SU-DHL-6 (cell line): ENCODE data around the gene NXN.

Source experiments
- H2AFZ ChIP-seq: fragments of 200-600 bp; sonication (generic); 2 replicates; pipeline ENCODE4 v1.6.1; 2014; ENCODE audit warnings: low read depth, mild to moderate bottlenecking, moderate library complexity, mixed read lengths, antibody characterized with exemption, low read length; ENCODE audit not compliant: severe bottlenecking
- H3F3A ChIP-seq: fragments of 200-600 bp; shearing (Covaris generic); 2 replicates; pipeline ENCODE4 v1.6.0; 2016; ENCODE audit warnings: antibody characterized with exemption, mild to moderate bottlenecking; ENCODE audit not compliant: insufficient read depth
- H3K27ac ChIP-seq: fragments of 200-600 bp; sonication (generic); 2 replicates; pipeline ENCODE4 v1.5.1; 2016; ENCODE audit warnings: low read depth, mild to moderate bottlenecking, low read length, moderate library complexity, mixed read lengths
- H3K27me3 ChIP-seq: fragments of 200-600 bp; sonication (generic), shearing (Covaris generic); 2 replicates; pipeline ENCODE4 v1.6.0; 2014; ENCODE audit warnings: mild to moderate bottlenecking, low read length
- H3K36me3 ChIP-seq: fragments of 200-600 bp; sonication (generic); 2 replicates; pipeline ENCODE4 v1.6.1; 2014; ENCODE audit warnings: mild to moderate bottlenecking, low read length, mixed read lengths
- H3K4me2 ChIP-seq: fragments of 300-600, 200-600 bp; shearing (Covaris generic), sonication (generic); 2 replicates; pipeline ENCODE4 v1.6.0; 2014; ENCODE audit warnings: low read length, low read depth, mild to moderate bottlenecking; ENCODE audit not compliant: poor library complexity, severe bottlenecking
- H3K4me3 ChIP-seq: fragments of 200-600 bp; sonication (generic); 2 replicates; pipeline ENCODE4 v1.5.1; 2014; ENCODE audit warnings: antibody characterized with exemption, low read length, mild to moderate bottlenecking, mixed read lengths; ENCODE audit not compliant: insufficient read depth, poor library complexity, severe bottlenecking
- H3K79me2 ChIP-seq: fragments of 200-600 bp; sonication (generic); 2 replicates; pipeline ENCODE4 v1.6.1; 2014; ENCODE audit warnings: mild to moderate bottlenecking, low read length, moderate library complexity; ENCODE audit not compliant: insufficient read depth
- H3K9ac ChIP-seq: fragments of 200-600 bp; sonication (generic); 2 replicates; pipeline ENCODE4 v1.7.0; 2014; ENCODE audit warnings: mild to moderate bottlenecking, low read length
- H3K9me2 ChIP-seq: fragments of 200-600 bp; sonication (generic); replicated peaks from 2 replicates; pipeline ENCODE4 v1.6.1; 2014; ENCODE audit warnings: low read length; ENCODE audit not compliant: insufficient read depth
- H3K9me3 ChIP-seq: fragments of 200-600 bp; sonication (generic); 2 replicates; pipeline ENCODE4 v1.6.1; 2014; ENCODE audit warnings: low read length, mixed read lengths; ENCODE audit not compliant: insufficient read depth
- H4K20me1 ChIP-seq: fragments of 200-600 bp; sonication (generic); 2 replicates; pipeline ENCODE4 v1.6.1; 2014; ENCODE audit warnings: low read depth, mild to moderate bottlenecking, antibody characterized with exemption, low read length, moderate library complexity, mixed read lengths
- CTCF ChIP-seq: fragments of 200-600 bp; sonication (generic); IDR thresholded peaks from one replicate; pipeline ENCODE4 v1.5.1; 2017; ENCODE audit warnings: antibody characterized with exemption, mild to moderate bottlenecking, low read length, moderate library complexity; ENCODE audit not compliant: insufficient read depth, poor library complexity, severe bottlenecking
- EZH2phosphoT487 ChIP-seq: fragments of 200-600 bp; sonication (generic), shearing (Covaris generic); conservative IDR thresholded peaks from 2 replicates; pipeline ENCODE4 v1.6.1; 2018; ENCODE audit warnings: mild to moderate bottlenecking, antibody characterized with exemption, low read length, moderate library complexity, mixed read lengths

The NXN gene

GRCh38 chr17:752620-753219 is 226.9 kb downstream of the NXN start:
- Histone ChIP-seq H3K27me3 (no peaks in the 10 kb centered on the region), H4K20me1 (peaks cover 2% of the 10 kb centered on the region; the same call in 1 of the 2 replicates), H2AFZ (peak overlapping the region; percentile 95), H3K79me2 (peaks cover 38% of the 10 kb centered on the region), H3K4me3 (peak overlapping the region; percentile 91), H3K9me3 (no peaks in the 10 kb centered on the region), H3K36me3 (no peaks in the 10 kb centered on the region), H3K9ac (peak overlapping the region; percentile 98), H3K4me2 (peak overlapping the region; percentile 95), H3K9me2 (no peaks in the 10 kb centered on the region), H3K27ac (peak overlapping the region; percentile 64), H3F3A (peaks cover 20% of the 10 kb centered on the region)
- TF ChIP-seq CTCF (no peak), EZH2phosphoT487 (no peak)

GRCh38 chr17:752002-752619 is 227.5 kb downstream of the NXN start, which contains the start of gene GEMIN4:
GEMIN4 (minus strand) TSS chr17:752264; CDS start chr17:752142, 122 bp downstream.
- Histone ChIP-seq H3K79me2 (peaks cover 44% of the 10 kb centered on the region), H3K27me3 (no peaks in the 10 kb centered on the region), H3K4me2 (peak within 1 kb of the TSS; percentile 95), H4K20me1 (peaks cover 2% of the 10 kb centered on the region; the same call in 1 of the 2 replicates), H3F3A (peaks cover 20% of the 10 kb centered on the region), H2AFZ (peak within 1 kb of the TSS; percentile 95), H3K9ac (peak within 1 kb of the TSS; percentile 98), H3K9me2 (no peaks in the 10 kb centered on the region), H3K36me3 (no peaks in the 10 kb centered on the region), H3K4me3 (peak within 1 kb of the TSS; percentile 91), H3K9me3 (no peaks in the 10 kb centered on the region), H3K27ac (peak within 1 kb of the TSS; percentile 73)
- TF ChIP-seq EZH2phosphoT487 (no peak), CTCF (peak; percentile 57)

- peak overlapping the region; percentile 81 for H2AFZ ChIP-seq
- H4K20me1 ChIP-seq: peaks cover 2% of the 10 kb centered on the region; the same call in 1 of the 2 replicates
- H3K27ac ChIP-seq: peak overlapping the region; percentile 73
- peak overlapping the region; percentile 91 for H3K4me3 ChIP-seq
- peaks cover 20% of the 10 kb centered on the region for H3F3A ChIP-seq
- no peaks in the 10 kb centered on the region for H3K27me3 ChIP-seq
- peak overlapping the region; percentile 95 for H3K4me2 ChIP-seq
- H3K9me3 ChIP-seq: no peaks in the 10 kb centered on the region
- peak overlapping the region; percentile 98 for H3K9ac ChIP-seq
- H3K36me3 ChIP-seq: no peaks in the 10 kb centered on the region
- H3K9me2 ChIP-seq: no peaks in the 10 kb centered on the region
- peaks cover 49% of the 10 kb centered on the region for H3K79me2 ChIP-seq
- no peak for TF ChIP-seq EZH2phosphoT487
- TF ChIP-seq CTCF: no peak
Observed at GRCh38 chr17:751269-752001, 228.1 kb downstream of the NXN start.
